Esophagus muscularis mucosa (tissue), 3 donors: ENCODE results near the gene SLC40A1.

Experiments used
- EP300 ChIP-seq: sonication (generic); formaldehyde crosslinking; IDR thresholded peaks from one replicate; pipeline ENCODE4 v1.6.1; 2017; ENCODE audit warnings: antibody characterized with exemption
- TF ChIP-seq, protein P1 (sequence below), 3 experiments: fragments of 200-600 bp in 2 of 3; fragments of 450-650 bp in 1 of 3; sonication (generic) in 2 of 3; IDR thresholded peaks; one replicate each; pipeline ENCODE4 v1.5.1; 2017 to 2019; ENCODE audit warnings: antibody characterized with exemption in 3 of 3, mild to moderate bottlenecking in 2 of 3, moderate library complexity in 1 of 3

GRCh38 chr2:189580241-189580651 lies 340 bp downstream of the SLC40A1 start:
- no peak for TF ChIP-seq EP300
- TF ChIP-seq, protein P1, sequence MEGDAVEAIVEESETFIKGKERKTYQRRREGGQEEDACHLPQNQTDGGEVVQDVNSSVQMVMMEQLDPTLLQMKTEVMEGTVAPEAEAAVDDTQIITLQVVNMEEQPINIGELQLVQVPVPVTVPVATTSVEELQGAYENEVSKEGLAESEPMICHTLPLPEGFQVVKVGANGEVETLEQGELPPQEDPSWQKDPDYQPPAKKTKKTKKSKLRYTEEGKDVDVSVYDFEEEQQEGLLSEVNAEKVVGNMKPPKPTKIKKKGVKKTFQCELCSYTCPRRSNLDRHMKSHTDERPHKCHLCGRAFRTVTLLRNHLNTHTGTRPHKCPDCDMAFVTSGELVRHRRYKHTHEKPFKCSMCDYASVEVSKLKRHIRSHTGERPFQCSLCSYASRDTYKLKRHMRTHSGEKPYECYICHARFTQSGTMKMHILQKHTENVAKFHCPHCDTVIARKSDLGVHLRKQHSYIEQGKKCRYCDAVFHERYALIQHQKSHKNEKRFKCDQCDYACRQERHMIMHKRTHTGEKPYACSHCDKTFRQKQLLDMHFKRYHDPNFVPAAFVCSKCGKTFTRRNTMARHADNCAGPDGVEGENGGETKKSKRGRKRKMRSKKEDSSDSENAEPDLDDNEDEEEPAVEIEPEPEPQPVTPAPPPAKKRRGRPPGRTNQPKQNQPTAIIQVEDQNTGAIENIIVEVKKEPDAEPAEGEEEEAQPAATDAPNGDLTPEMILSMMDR (IDR thresholded peaks at IDR 0.05) = no peak
